H1 (cell line): ENCODE measurements around the gene RIN2. TPM values are rescaled to one million over a fixed set of nuclear protein-coding genes. Genes with fewer than 3 reads are reported as not detected.

Experiments
- CTCF ChIA-PET: fragments of 300-600 bp; sonication (Branson Sonifier 250); formaldehyde crosslinking; loops from one replicate; lab custom pipeline; 2021; ENCODE audit not compliant: partially characterized antibody; lab: Charles Lee
- POLR2A ChIA-PET: fragments of 300-600 bp; sonication (Branson Sonifier 250); formaldehyde crosslinking; loops from one replicate; lab custom pipeline; 2021; ENCODE audit warnings: inconsistent platforms; ENCODE audit not compliant: partially characterized antibody; lab: Charles Lee
- DNase-seq, 2 experiments: peaks; one replicate each; pipeline versions ENCODE4 v3.0.0 to v3.0.0-alpha.2; 2010 to 2022; ENCODE audit warnings: low spot score in 2 of 2, low read depth in 1 of 2, mixed read lengths in 1 of 2
- FAIRE-seq: peaks from 2 replicates; lab custom pipeline; 2011; peaks lifted over from hg19 to GRCh38; lab: Jason Lieb, UNC
- H2AFZ ChIP-seq: 2 replicates; pipeline ENCODE4 v1.8.1; 2012; ENCODE audit warnings: low read length, inconsistent platforms
- H2AK5ac ChIP-seq: 2 replicates; pipeline ENCODE4 v1.6.1; 2013; ENCODE audit warnings: low read depth, low read length
- H2BK120ac ChIP-seq: replicated peaks from 2 replicates; pipeline ENCODE3; 2013; ENCODE audit warnings: low read depth, low read length, inconsistent platforms
- H2BK12ac ChIP-seq: 2 replicates; pipeline ENCODE4 v1.6.1; 2013; ENCODE audit warnings: low read depth, low read length
- H2BK15ac ChIP-seq: 2 replicates; pipeline ENCODE4 v1.6.1; 2013; ENCODE audit warnings: low read length
- H2BK20ac ChIP-seq: 2 replicates; pipeline ENCODE4 v1.6.1; 2013; ENCODE audit warnings: low read length
- H2BK5ac ChIP-seq: 2 replicates; pipeline ENCODE4 v1.6.1; 2013; ENCODE audit warnings: low read depth, low read length
- H3K14ac ChIP-seq: 2 replicates; pipeline ENCODE4 v1.6.1; 2013; ENCODE audit warnings: inconsistent platforms; ENCODE audit not compliant: insufficient read length
- H3K18ac ChIP-seq: 2 replicates; pipeline ENCODE4 v1.6.1; 2013; ENCODE audit warnings: low read length; ENCODE audit errors: extremely low read depth
- H3K23ac ChIP-seq: 2 replicates; pipeline ENCODE4 v1.6.1; 2013; ENCODE audit warnings: inconsistent platforms; ENCODE audit not compliant: insufficient read length
- H3K23me2 ChIP-seq: 2 replicates; pipeline ENCODE4 v1.6.1; 2013; ENCODE audit warnings: low read depth, low read length
- H3K27ac ChIP-seq: 2 replicates; pipeline ENCODE4 v1.6.1; 2011; ENCODE audit warnings: low read depth, low read length, inconsistent platforms
- H3K27me3 ChIP-seq, 4 experiments: replicated peaks in 1 of 4; 1 replicate in 1 of 4; 2 replicates in 3 of 4; pipeline versions ENCODE4 v1.6.1 to v1.8.1; 2011 to 2013; ENCODE audit warnings: low read length in 3 of 4, mild to moderate bottlenecking in 3 of 4, inconsistent platforms in 2 of 4, mixed read lengths in 2 of 4, moderate library complexity in 1 of 4; ENCODE audit not compliant: control insufficient read depth in 3 of 4, insufficient read depth in 3 of 4; ENCODE audit errors: extremely low read depth in 1 of 4
- H3K36me3 ChIP-seq, 4 experiments: 2 replicates each; pipeline versions ENCODE4 v1.6.1 to v1.8.1; 2011 to 2013; ENCODE audit warnings: mild to moderate bottlenecking in 4 of 4, low read length in 3 of 4, moderate library complexity in 2 of 4, control low read depth in 1 of 4, inconsistent platforms in 1 of 4; ENCODE audit not compliant: insufficient read depth in 4 of 4, control insufficient read depth in 2 of 4
- H3K4ac ChIP-seq: replicated peaks from 2 replicates; pipeline ENCODE3; 2013; ENCODE audit warnings: low read length, low read depth, mixed read lengths, inconsistent platforms; ENCODE audit not compliant: insufficient read length
- H3K4me1 ChIP-seq, 4 experiments: replicated peaks in 1 of 4; 1 replicate in 1 of 4; 2 replicates in 3 of 4; pipeline versions ENCODE4 v1.6.1 to v1.8.1; 2011 to 2013; ENCODE audit warnings: low read length in 3 of 4, inconsistent platforms in 2 of 4, mixed read lengths in 1 of 4; ENCODE audit not compliant: insufficient read depth in 4 of 4, control insufficient read depth in 3 of 4
- H3K4me2 ChIP-seq, 2 experiments: 2 replicates each; pipeline versions ENCODE4 v1.6.1 to v1.8.1; 2011 to 2013; ENCODE audit warnings: low read depth in 2 of 2, low read length in 2 of 2, control low read depth in 1 of 2, inconsistent platforms in 1 of 2, mild to moderate bottlenecking in 1 of 2; ENCODE audit not compliant: insufficient read depth in 1 of 2
- H3K4me3 ChIP-seq, 4 experiments: fragments of 200-600, 300-600 bp in 1 of 4; sonication (generic), shearing (Covaris generic), sonication (Bioruptor Twin) in 1 of 4; 2 replicates each; pipeline versions ENCODE4 v1.5.1 to v1.8.1; 2011 to 2016; ENCODE audit warnings: low read length in 4 of 4, low read depth in 3 of 4, control low read depth in 2 of 4, inconsistent platforms in 2 of 4, mild to moderate bottlenecking in 2 of 4, mixed read lengths in 1 of 4, moderate library complexity in 1 of 4; ENCODE audit not compliant: insufficient read depth in 2 of 4; ENCODE audit errors: extremely low read depth in 1 of 4
- H3K56ac ChIP-seq: replicated peaks from 2 replicates; pipeline ENCODE3; 2013; ENCODE audit warnings: low read depth, mild to moderate bottlenecking, mixed read lengths, low read length, inconsistent platforms; ENCODE audit not compliant: insufficient read length
- H3K79me1 ChIP-seq: 2 replicates; pipeline ENCODE4 v1.6.1; 2013; ENCODE audit warnings: low read depth, low read length, control low read depth
- H3K79me2 ChIP-seq, 2 experiments: 2 replicates each; pipeline versions ENCODE4 v1.6.1 to v1.8.1; 2012 to 2013; ENCODE audit warnings: low read length in 2 of 2, mild to moderate bottlenecking in 2 of 2, inconsistent platforms in 1 of 2; ENCODE audit not compliant: insufficient read depth in 2 of 2, control insufficient read depth in 1 of 2
- H3K9ac ChIP-seq, 4 experiments: replicated peaks in 1 of 4; 1 replicate in 1 of 4; 2 replicates in 3 of 4; pipeline versions ENCODE4 v1.6.1 to v1.8.1; 2011 to 2013; ENCODE audit warnings: low read depth in 3 of 4, low read length in 3 of 4, control low read depth in 2 of 4, mild to moderate bottlenecking in 2 of 4, moderate library complexity in 2 of 4, inconsistent platforms in 1 of 4; ENCODE audit errors: extremely low read depth in 1 of 4
- H3K9me3 ChIP-seq, 2 experiments: 2 replicates each; pipeline versions ENCODE4 v1.6.1 to v1.8.1; 2012 to 2013; ENCODE audit warnings: mild to moderate bottlenecking in 2 of 2, moderate library complexity in 2 of 2, control low read depth in 1 of 2, inconsistent platforms in 1 of 2, low read depth in 1 of 2, low read length in 1 of 2, mixed read lengths in 1 of 2; ENCODE audit not compliant: insufficient read depth in 2 of 2
- H4K20me1 ChIP-seq, 2 experiments: replicated peaks in 1 of 2; 2 replicates each; pipeline versions ENCODE3 to v1.8.1; 2011 to 2013; ENCODE audit warnings: inconsistent platforms in 2 of 2, low read length in 2 of 2, mild to moderate bottlenecking in 1 of 2; ENCODE audit not compliant: insufficient read depth in 2 of 2, control insufficient read depth in 1 of 2
- H4K5ac ChIP-seq: 2 replicates; pipeline ENCODE4 v1.6.1; 2013; ENCODE audit warnings: low read length, low read depth, mixed read lengths, inconsistent platforms; ENCODE audit not compliant: insufficient read length
- H4K8ac ChIP-seq: 2 replicates; pipeline ENCODE4 v1.8.0; 2013; ENCODE audit warnings: mild to moderate bottlenecking, moderate library complexity, low read length, inconsistent platforms; ENCODE audit not compliant: insufficient read depth; ENCODE audit errors: extremely low read depth
- H4K91ac ChIP-seq: replicated peaks from 2 replicates; pipeline ENCODE3; 2013; ENCODE audit warnings: low read length, mixed read lengths, inconsistent platforms; ENCODE audit not compliant: insufficient read length
- CEBPB ChIP-seq: IDR thresholded peaks from 2 replicates; pipeline ENCODE4 v1.6.1; 2012; ENCODE audit warnings: low read depth, low read length
- CHD2 ChIP-seq: IDR thresholded peaks from 2 replicates; pipeline ENCODE4 v1.6.1; 2012; ENCODE audit warnings: low read length, improper control_type of control experiment
- GABPA ChIP-seq: IDR thresholded peaks from 2 replicates; pipeline ENCODE4 v1.6.1; 2011; ENCODE audit warnings: mild to moderate bottlenecking, low read length, moderate library complexity, borderline replicate concordance; ENCODE audit not compliant: insufficient read depth
- JUND ChIP-seq: IDR thresholded peaks from 2 replicates; pipeline ENCODE4 v1.6.1; 2011; ENCODE audit warnings: mild to moderate bottlenecking, improper control_type of control experiment, low read length
- NANOG ChIP-seq: IDR thresholded peaks from 2 replicates; pipeline ENCODE4 v1.6.1; 2011; ENCODE audit warnings: low read length, low read depth, mild to moderate bottlenecking, inconsistent platforms; ENCODE audit not compliant: insufficient read depth, poor library complexity, severe bottlenecking
- SAP30 ChIP-seq: fragments of 300-600 bp; sonication (generic); IDR thresholded peaks from 2 replicates; pipeline ENCODE4 v1.7.1; 2012; ENCODE audit warnings: low read length, moderate library complexity, mild to moderate bottlenecking, inconsistent platforms; ENCODE audit not compliant: insufficient read depth, insufficient replicate concordance
- SIN3A ChIP-seq, 2 experiments: IDR thresholded peaks in 1 of 2; conservative IDR thresholded peaks in 1 of 2; 2 replicates each; pipeline ENCODE4 v1.6.1; 2011 to 2012; ENCODE audit warnings: low read length in 2 of 2, improper control_type of control experiment in 1 of 2, low read depth in 1 of 2, mild to moderate bottlenecking in 1 of 2
- SIX5 ChIP-seq: IDR thresholded peaks from 2 replicates; pipeline ENCODE4 v1.6.1; 2011; ENCODE audit warnings: mild to moderate bottlenecking, low read depth, low read length
- TAF7 ChIP-seq: optimal IDR thresholded peaks from 2 replicates; pipeline ENCODE3; 2011; ENCODE audit warnings: low read depth, mild to moderate bottlenecking, inconsistent platforms, low read length, moderate library complexity, borderline replicate concordance
- WGBS, 2 experiments: shearing (Covaris generic) in 1 of 2; methylation state at CpG; one replicate each; pipeline versions ENCODE4 v1.1.6 to v1.1.7; 2013 to 2015; ENCODE audit warnings: low lambda C conversion rate in 2 of 2, mixed read lengths in 2 of 2, inconsistent platforms in 1 of 2, low coverage in 1 of 2, missing lambda C conversion rate in 1 of 2; ENCODE audit not compliant: insufficient replicate concordance in 2 of 2, insufficient coverage in 1 of 2, insufficient read length in 1 of 2; ENCODE audit errors: extremely low coverage in 1 of 2, missing lambda C conversion rate in 1 of 2; 5-methylcytosine and 5-hydroxymethylcytosine counted together
- polyA plus RNA-seq, 7 experiments: library from polyadenylated mRNA; depleted of rRNA in 3 of 7; stranded (reverse) in 5 of 7; unstranded in 2 of 7; fragments of >200 nt in 5 of 7; fragments of 200-250 nt in 2 of 7; gene quantifications; 1 replicate in 5 of 7; 2 replicates in 1 of 7; 4 replicates in 1 of 7; pipeline versions ENCODE4 v1.2.1 to v1.2.3, GENCODE V29; 2011 to 2013; ENCODE audit warnings: missing spikeins in 2 of 7, mixed read lengths in 2 of 7
- total RNA-seq: library from RNA; stranded (reverse); fragmentation: NEBNext Ultra II Directional; extraction: Animal tissue kit (Norgen Biotek cat#: 25700); gene quantifications from 2 replicates; pipeline ENCODE4 v1.2.1, GENCODE V29; 2021
- TF ChIP-seq, protein P1 (sequence below): IDR thresholded peaks from 2 replicates; pipeline ENCODE4 v1.6.1; 2011; ENCODE audit warnings: low read depth, mild to moderate bottlenecking, low read length; ENCODE audit not compliant: insufficient read depth

The RIN2 gene
- total and polyA plus RNA-seq, 2 of the 8 experiments (the other 6 are each of a cell fraction or from before 2014, with no cell fraction given): 0.20 to 1.3 TPM

DNA sequence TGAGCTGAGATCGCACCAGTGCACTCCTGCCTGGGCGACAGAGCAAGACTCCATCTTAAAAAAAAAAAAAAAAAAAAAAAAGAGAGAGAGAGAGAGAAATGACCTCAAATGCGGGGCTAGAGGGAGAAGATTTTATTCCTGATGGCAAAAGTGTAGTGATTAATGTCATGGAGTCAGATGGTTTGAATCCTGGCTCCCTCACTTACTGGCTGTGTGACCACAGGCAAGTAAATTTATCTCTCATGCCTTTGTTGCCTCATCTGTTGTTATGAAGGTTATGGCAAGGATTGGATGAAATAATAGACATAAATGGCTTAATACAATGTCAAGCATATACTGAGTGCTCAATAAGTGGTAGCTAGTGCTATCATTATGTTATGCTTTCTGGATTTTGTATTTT lies 29.3 kb downstream of the RIN2 start:
- ChIA-PET CTCF (interaction anchor here (0.6 to 2.7 kb wide), 9 partner anchors 13 to 230 kb away, joined by 3 to 13 read pairs (median 4); partner anchors contain the start of gene NAA20), POLR2A (interaction anchor here (0.6 to 1.3 kb wide), 2 partner anchors 20 to 1201 kb away, joined by 3 read pairs; no protein-coding TSS in a partner anchor)
- no peak overlapping the region for H3K4me2 ChIP-seq
- H3K23me2 ChIP-seq: no peaks in the 10 kb centered on the region; the same call in 1 of the 2 replicates
- no peak overlapping the region for H2BK12ac ChIP-seq
- peaks cover 0 to 5% (median 2%) of the 10 kb centered on the region in 4 experiments; a peak in 5 of 7 replicates for H3K4me1 ChIP-seq
- no peak overlapping the region for H3K27ac ChIP-seq
- no peak overlapping the region for H3K18ac ChIP-seq
- H3K79me2 ChIP-seq: no peaks in the 10 kb centered on the region
- H3K9me3 ChIP-seq: no peaks in the 10 kb centered on the region; a peak in 1 of 4 replicates
- no peaks in the 10 kb centered on the region for H3K27me3 ChIP-seq
- no peak overlapping the region for H2BK120ac ChIP-seq
- H3K23ac ChIP-seq: no peak overlapping the region
- TF ChIP-seq GABPA: no peak
- TF ChIP-seq CEBPB: no peak
- no peak for TF ChIP-seq CHD2
- no peak for TF ChIP-seq SIX5
- no peak for TF ChIP-seq NANOG
- no peak for TF ChIP-seq SAP30
- no peak for TF ChIP-seq TAF7
- TF ChIP-seq, protein P1, sequence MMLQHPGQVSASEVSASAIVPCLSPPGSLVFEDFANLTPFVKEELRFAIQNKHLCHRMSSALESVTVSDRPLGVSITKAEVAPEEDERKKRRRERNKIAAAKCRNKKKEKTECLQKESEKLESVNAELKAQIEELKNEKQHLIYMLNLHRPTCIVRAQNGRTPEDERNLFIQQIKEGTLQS: no peak
- no peak for TF ChIP-seq SIN3A (conservative IDR thresholded peaks at IDR 0.05 in 1 of 2, IDR thresholded peaks at IDR 0.05 in 1 of 2; ENCODE audit: low read depth in 1 of 2, low read length in 2 of 2)
- TF ChIP-seq JUND: no peak
- H3K79me1 ChIP-seq: no peaks in the 10 kb centered on the region
- H4K5ac ChIP-seq: no peak overlapping the region
- no peak for DNase-seq
- 92% methylated on average over 2 of the region's 3 CpGs; no CpG with 5 or more reads in 1 of the 2 experiments for WGBS, 2 experiments
- no peaks in the 10 kb centered on the region for H3K36me3 ChIP-seq
- no peak overlapping the region for H3K14ac ChIP-seq
- H3K9ac ChIP-seq: no peak overlapping the region
- no peak overlapping the region for H2BK15ac ChIP-seq
- no peaks in the 10 kb centered on the region for H4K20me1 ChIP-seq
- no peak overlapping the region for H3K56ac ChIP-seq
- no peak overlapping the region for H3K4ac ChIP-seq
- H2BK5ac ChIP-seq: no peak overlapping the region
- no peak for FAIRE-seq
- no peak overlapping the region for H2AFZ ChIP-seq
- H4K8ac ChIP-seq: no peak overlapping the region
- no peak overlapping the region for H4K91ac ChIP-seq
- no peak overlapping the region for H2BK20ac ChIP-seq
- no peak overlapping the region for H3K4me3 ChIP-seq
- no peak overlapping the region for H2AK5ac ChIP-seq
